GM21390 (cell line): ENCODE results near the gene ANKS3.

Experiments used
- ATAC-seq: cut with Tn5 transposase; IDR thresholded peaks from one replicate; pipeline ENCODE4 v1.9.1; 2021; ENCODE audit not compliant: unreplicated experiment

Gene ANKS3

GRCh38 chr16:4673387-4674046, 60.6 kb downstream of the ANKS3 start:
- no peak for ATAC-seq

- no peak for ATAC-seq
Observed at GRCh38 chr16:4668313-4668960, 65.6 kb downstream of the ANKS3 start.

GRCh38 chr16:4667203-4667963, 66.7 kb downstream of the ANKS3 start:
- no peak for ATAC-seq

GRCh38 chr16:4666537-4667202, 67.4 kb downstream of the ANKS3 start:
- no peak for ATAC-seq

- ATAC-seq = no peak
Observed at GRCh38 chr16:4664538-4665418, 69.3 kb downstream of the ANKS3 start.

GRCh38 chr16:4663777-4664465, 70.2 kb downstream of the ANKS3 start:
- no peak for ATAC-seq

- ATAC-seq = no peak
Observed at GRCh38 chr16:4663465-4663776, 70.7 kb downstream of the ANKS3 start.

GRCh38 chr16:4661661-4662060, 72.4 kb downstream of the ANKS3 start:
- ATAC-seq = no peak

GRCh38 chr16:4660454-4661007, 73.5 kb downstream of the ANKS3 start:
- ATAC-seq = no peak

- ATAC-seq = no peak
Observed at GRCh38 chr16:4659363-4660353, 74.4 kb downstream of the ANKS3 start.

GRCh38 chr16:4656695-4657686, 77.1 kb downstream of the ANKS3 start:
- no peak for ATAC-seq

- ATAC-seq = no peak
Observed at GRCh38 chr16:4656221-4656620, 77.8 kb downstream of the ANKS3 start.

- ATAC-seq = no peak
Observed at GRCh38 chr16:4655801-4656200, 78.3 kb downstream of the ANKS3 start.

GRCh38 chr16:4654964-4655590, 79.0 kb downstream of the ANKS3 start:
- ATAC-seq = no peak

GRCh38 chr16:4654011-4654963, 79.8 kb downstream of the ANKS3 start:
- no peak for ATAC-seq

- ATAC-seq = no peak
Observed at GRCh38 chr16:4652561-4652960, 81.5 kb downstream of the ANKS3 start.
